DOHH2 (cell line): ENCODE measurements around the gene BORCS8.

Experiments used
- CTCF ChIP-seq: fragments of 200-600 bp; sonication (generic); IDR thresholded peaks from one replicate; pipeline ENCODE4 v1.5.1; 2014; ENCODE audit warnings: antibody characterized with exemption, mild to moderate bottlenecking, low read depth, low read length; ENCODE audit not compliant: poor library complexity, severe bottlenecking
- EZH2phosphoT487 ChIP-seq: fragments of 200-600 bp; sonication (generic); IDR thresholded peaks from 2 replicates; pipeline ENCODE4 v1.6.1; 2017; ENCODE audit warnings: borderline replicate concordance, mild to moderate bottlenecking, antibody characterized with exemption, low read length, moderate library complexity, mixed read lengths

DNA sequence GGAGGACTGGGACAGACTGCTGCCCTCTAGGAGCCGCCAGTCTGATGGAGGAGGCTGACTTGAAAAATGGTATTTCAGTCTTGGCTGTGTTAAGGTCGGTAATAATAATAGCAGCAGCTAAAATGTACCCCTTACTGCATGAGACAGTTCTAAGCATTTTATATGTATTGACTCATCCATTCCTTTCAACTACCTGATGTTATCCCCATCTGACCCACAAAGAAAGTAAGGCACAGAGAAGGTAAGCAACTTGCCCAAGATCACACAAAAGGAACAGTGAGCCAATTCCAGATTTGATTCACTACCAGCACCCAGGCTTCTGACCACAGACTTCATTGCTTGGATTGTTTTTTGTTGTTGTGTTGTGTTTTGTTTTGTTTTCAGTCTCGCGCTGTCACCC, 23.8 kb upstream of the BORCS8 start:
- no peak for TF ChIP-seq CTCF
- no peak for TF ChIP-seq EZH2phosphoT487
